Measurements from ENCODE around the gene MS4A12.
"Not testable (repeated sequence)": the region's sequence is repeated elsewhere in the genome, so short reads cannot be mapped to it uniquely, and the experiment has no call there.

Gene MS4A12

GRCh38 chr11:60492488-60493009, at the start of gene MS4A12:
Gene MS4A12, plus strand, starts transcription at chr11:60492778. Its CDS starts 4,541 bp downstream, at chr11:60497319.
- DNase-seq (ENCODE audit: low spot score): no peak

- DNase-seq (ENCODE audit: low spot score): no peak
Observed at GRCh38 chr11:60447070-60447469, 45.5 kb upstream of the MS4A12 start.

- DNase-seq (ENCODE audit: low spot score): no peak
Observed at GRCh38 chr11:60447846-60448245, 44.7 kb upstream of the MS4A12 start.

- not testable (repeated sequence) for DNase-seq (ENCODE audit: low spot score)
Observed at GRCh38 chr11:60451185-60451584, 41.4 kb upstream of the MS4A12 start.

GRCh38 chr11:60454212-60454611, 38.4 kb upstream of the MS4A12 start:
- no peak for DNase-seq (ENCODE audit: low spot score)

GRCh38 chr11:60455531-60456042, 37.0 kb upstream of the MS4A12 start, which contains the start of gene MS4A1:
Gene MS4A1, plus strand, starts transcription at chr11:60455847. Its CDS starts 6,528 bp downstream, at chr11:60462375.
- DNase-seq (ENCODE audit: low spot score): no peak

- DNase-seq (ENCODE audit: low spot score): no peak
Observed at GRCh38 chr11:60457576-60457975, 35.0 kb upstream of the MS4A12 start.

- no peak for DNase-seq (ENCODE audit: low spot score)
Observed at GRCh38 chr11:60459345-60459744, 33.2 kb upstream of the MS4A12 start.

GRCh38 chr11:60468829-60469228, 23.7 kb upstream of the MS4A12 start:
- no peak for DNase-seq (ENCODE audit: low spot score)

GRCh38 chr11:60469723-60470122, 22.9 kb upstream of the MS4A12 start:
- DNase-seq (ENCODE audit: low spot score): no peak

- no peak for DNase-seq (ENCODE audit: low spot score)
Observed at GRCh38 chr11:60477035-60477445, 15.5 kb upstream of the MS4A12 start.

- DNase-seq (ENCODE audit: low spot score): no peak
Observed at GRCh38 chr11:60482361-60482760, 10.2 kb upstream of the MS4A12 start.

- DNase-seq (ENCODE audit: low spot score): no peak
Observed at GRCh38 chr11:60485987-60486386, 6.6 kb upstream of the MS4A12 start.

GRCh38 chr11:60493454-60493853, 876 bp downstream of the MS4A12 start:
- DNase-seq (ENCODE audit: low spot score): no peak

- DNase-seq (ENCODE audit: low spot score): no peak
Observed at GRCh38 chr11:60498399-60498798, 5.8 kb downstream of the MS4A12 start.

GRCh38 chr11:60498853-60499252, 6.3 kb downstream of the MS4A12 start:
- no peak for DNase-seq (ENCODE audit: low spot score)

GRCh38 chr11:60500276-60500910, 7.8 kb downstream of the MS4A12 start:
- no peak for DNase-seq (ENCODE audit: low spot score)

GRCh38 chr11:60502221-60502775, 9.7 kb downstream of the MS4A12 start:
- no peak for DNase-seq (ENCODE audit: low spot score)

GRCh38 chr11:60504219-60504905, 11.8 kb downstream of the MS4A12 start:
- no peak for DNase-seq (ENCODE audit: low spot score)

GRCh38 chr11:60509609-60510008, 17.0 kb downstream of the MS4A12 start:
- not testable (repeated sequence) for DNase-seq (ENCODE audit: low spot score)

- not testable (repeated sequence) for DNase-seq (ENCODE audit: low spot score)
Observed at GRCh38 chr11:60510209-60510608, 17.6 kb downstream of the MS4A12 start.

GRCh38 chr11:60511393-60511792, 18.8 kb downstream of the MS4A12 start:
- DNase-seq (ENCODE audit: low spot score): no peak
